GM18907 (cell line): ENCODE data around the gene COX6B2.

ENCODE experiments used
- ATAC-seq: cut with Tn5 transposase; IDR thresholded peaks from one replicate; pipeline ENCODE4 v1.9.1; 2021; ENCODE audit warnings: mild to moderate bottlenecking, moderate library complexity; ENCODE audit not compliant: unreplicated experiment

Gene COX6B2

GRCh38 chr19:55383279-55384130 lies 29.0 kb upstream of the COX6B2 start:
- ATAC-seq: no peak

- ATAC-seq: no peak
These were observed 28.1 kb upstream of the COX6B2 start for GRCh38 chr19:55382522-55383054.

GRCh38 chr19:55382013-55382412 lies 27.5 kb upstream of the COX6B2 start:
- ATAC-seq: no peak

- no peak for ATAC-seq
These were observed 24.7 kb upstream of the COX6B2 start for GRCh38 chr19:55379174-55379573.

GRCh38 chr19:55377356-55378131 lies 23.0 kb upstream of the COX6B2 start:
- ATAC-seq: no peak

- ATAC-seq: no peak
These were observed 21.9 kb upstream of the COX6B2 start, which contains the start of gene TMEM190 for GRCh38 chr19:55376241-55376933. TMEM190 (plus strand) TSS chr19:55376826; CDS start chr19:55376854, 28 bp downstream.

GRCh38 chr19:55373993-55374757 lies 19.7 kb upstream of the COX6B2 start:
- ATAC-seq: no peak

GRCh38 chr19:55373306-55373992 lies 18.9 kb upstream of the COX6B2 start:
- no peak for ATAC-seq

- no peak for ATAC-seq
These were observed 18.0 kb upstream of the COX6B2 start for GRCh38 chr19:55372316-55373081.

GRCh38 chr19:55370305-55370988 lies 15.9 kb upstream of the COX6B2 start, which contains the start of gene IL11:
IL11 (minus strand) TSS chr19:55370463; CDS start chr19:55370310, 153 bp downstream.
- ATAC-seq: no peak

GRCh38 chr19:55369653-55370304 lies 15.3 kb upstream of the COX6B2 start:
- ATAC-seq: no peak

- no peak for ATAC-seq
These were observed 14.4 kb upstream of the COX6B2 start for GRCh38 chr19:55368701-55369563.

- ATAC-seq: no peak
These were observed 13.6 kb upstream of the COX6B2 start for GRCh38 chr19:55368106-55368505.

GRCh38 chr19:55366790-55367189 lies 12.3 kb upstream of the COX6B2 start:
- no peak for ATAC-seq

- ATAC-seq: no peak
These were observed 11.4 kb upstream of the COX6B2 start for GRCh38 chr19:55365964-55366363.

GRCh38 chr19:55365245-55365644 lies 10.7 kb upstream of the COX6B2 start:
- ATAC-seq: no peak
